Placental pericyte (primary cell): Measurements from ENCODE around the gene NAA30. TPM values are rescaled to one million over a fixed set of nuclear protein-coding genes. Genes with fewer than 3 reads are reported as not detected.

ENCODE experiments used
- total RNA-seq: library from RNA; depleted of rRNA; stranded (reverse); fragments of >200 nt; gene quantifications from 2 replicates; pipeline ENCODE4 v1.2.3, GENCODE V29; 2012

NAA30 gene
- 18.2 and 32.9 TPM in 2 replicates for total RNA-seq

DNA sequence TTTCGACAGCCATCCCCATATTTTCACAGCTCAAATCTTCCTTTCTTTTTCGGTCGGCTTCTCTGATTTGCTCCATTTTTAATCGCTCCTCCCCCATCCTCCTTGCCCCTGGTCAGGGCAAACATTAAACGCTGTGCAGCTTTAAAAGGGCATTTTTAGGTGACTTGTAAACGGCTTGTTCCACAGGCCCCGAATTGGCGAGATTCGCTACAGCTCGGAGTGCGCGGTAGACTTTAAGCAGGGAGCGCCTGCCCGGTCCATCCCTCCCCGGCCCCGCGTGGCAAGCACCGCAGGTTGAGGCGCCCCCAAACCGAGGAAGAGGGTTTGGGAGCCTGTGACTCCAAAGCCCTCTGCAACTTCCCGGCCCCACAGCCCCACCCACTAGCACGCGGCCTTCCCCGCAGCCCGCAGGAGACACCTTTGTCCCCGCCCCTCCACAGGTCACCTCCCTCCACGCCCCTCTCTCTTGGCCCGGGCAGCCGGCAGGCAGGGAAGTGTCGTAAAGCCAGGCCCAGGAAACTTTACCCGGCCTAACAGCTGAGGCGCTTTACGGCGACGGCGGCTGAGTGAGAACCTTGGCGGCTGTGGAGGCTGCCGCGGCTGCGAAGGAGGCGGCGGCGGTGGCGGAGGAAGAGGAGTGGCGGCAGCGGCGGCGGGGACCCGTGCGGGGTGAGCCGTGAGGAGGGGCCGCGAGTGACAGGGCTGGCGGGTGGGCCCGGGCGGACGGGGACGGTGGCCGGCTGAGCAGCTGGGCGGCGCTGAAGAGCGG is at the start of gene NAA30:
NAA30 (plus strand) TSS at position 550 of the 769 bp plus-strand sequence. CDS start 372 bp downstream, outside the sequence.

Other genes with a start within 250 kb of the NAA30 start
- 45.7 and 87.6 TPM in 2 replicates for gene EXOC5, start 121.7 kb upstream of the NAA30 start, total RNA-seq
- 19.7 and 30.8 TPM in 2 replicates for gene AP5M1, start 121.6 kb upstream of the NAA30 start, total RNA-seq
- gene CCDC198, start 103.3 kb downstream of the NAA30 start, total RNA-seq = not detected in 2 replicates